ELF-1 (cell line): ENCODE data around the gene UBAC1.
"Not testable (repeated sequence)": the region's sequence is repeated elsewhere in the genome, so short reads cannot be mapped to it uniquely, and the experiment has no call there.

Experiments
- DNase-seq: peaks from one replicate; pipeline ENCODE4 v3.0.0-alpha.2; 2016; ENCODE audit warnings: low read depth, low spot score

UBAC1 gene

GRCh38 chr9:135960411-135961276 is 529 bp downstream of the UBAC1 start:
- DNase-seq = no peak

- no peak for DNase-seq
These were observed 1.4 kb downstream of the UBAC1 start for GRCh38 chr9:135959814-135960213.

GRCh38 chr9:135958485-135958884 is 2.7 kb downstream of the UBAC1 start:
- peak; percentile 66 for DNase-seq

- no peak for DNase-seq
These were observed 3.7 kb downstream of the UBAC1 start for GRCh38 chr9:135957431-135957830.

GRCh38 chr9:135956802-135957174 is 4.4 kb downstream of the UBAC1 start:
- DNase-seq = no peak

DNA sequence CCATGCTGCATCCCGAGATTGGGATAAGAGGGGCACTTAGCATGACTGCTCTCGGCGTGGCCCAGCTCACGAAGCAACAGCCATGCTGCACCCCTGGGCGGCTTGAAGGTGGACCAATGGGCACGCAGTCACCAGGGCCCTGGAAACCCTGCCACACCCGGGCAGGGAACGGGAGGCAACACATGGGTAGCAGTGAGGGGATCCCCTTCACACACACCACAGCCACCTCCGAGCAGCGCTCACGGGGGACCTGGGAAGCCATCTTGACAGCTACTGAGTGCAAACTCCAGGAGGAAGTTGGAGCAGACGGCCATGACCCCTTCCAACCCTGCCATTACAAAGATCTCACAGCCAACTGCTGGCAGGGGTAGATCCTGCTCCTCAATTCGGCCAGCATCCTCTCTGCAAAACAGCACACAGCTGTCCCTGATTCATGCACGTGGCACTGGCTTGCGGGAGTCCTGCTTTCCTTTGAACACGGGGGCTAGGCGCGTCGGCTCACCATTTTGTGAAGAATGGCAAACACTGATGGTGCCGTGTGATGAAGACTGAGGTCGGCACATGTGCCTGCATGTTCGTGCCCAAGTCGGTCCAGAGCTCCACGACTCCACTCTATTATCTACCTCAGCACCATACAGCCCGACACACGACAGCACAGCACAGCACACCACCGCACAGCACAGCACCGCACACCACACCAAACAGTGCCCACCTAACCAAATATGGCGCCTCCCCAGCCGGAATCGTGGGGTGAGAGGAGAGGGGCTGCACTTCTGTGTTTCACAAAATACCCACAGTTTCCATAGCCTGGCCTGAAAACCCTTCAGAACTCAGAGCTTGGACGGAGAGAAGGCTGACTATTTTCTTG is 5.0 kb downstream of the UBAC1 start:
- no peak for DNase-seq

DNA sequence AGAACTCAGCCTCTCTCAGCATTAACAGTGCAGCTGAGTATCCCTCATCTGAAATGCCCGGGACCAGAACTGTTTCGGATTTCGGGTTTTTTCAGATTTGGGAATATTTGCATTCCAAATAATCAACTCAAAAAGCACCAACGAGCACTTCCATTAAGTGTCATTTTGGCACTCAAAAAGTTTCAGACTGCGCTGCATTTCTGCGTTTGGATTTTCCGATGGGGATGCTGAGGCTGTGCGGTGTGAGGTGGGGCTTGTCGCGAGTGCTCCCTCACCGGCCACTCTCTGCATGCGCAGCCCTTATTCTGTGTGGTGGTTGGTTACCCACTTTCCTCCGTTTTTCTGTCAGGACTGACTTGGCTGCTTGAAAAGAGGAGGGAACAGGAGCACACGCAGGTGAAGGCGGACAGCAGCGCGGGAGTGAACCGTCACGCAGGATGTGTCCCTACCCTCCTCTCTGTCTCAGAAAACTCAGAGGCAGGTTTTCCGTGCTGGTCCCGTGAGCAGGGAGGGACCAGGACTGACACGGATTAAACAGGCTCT is 8.4 kb downstream of the UBAC1 start:
- no peak for DNase-seq

GRCh38 chr9:135951889-135952663 is 9.1 kb downstream of the UBAC1 start:
- DNase-seq = peak; percentile 72

DNA sequence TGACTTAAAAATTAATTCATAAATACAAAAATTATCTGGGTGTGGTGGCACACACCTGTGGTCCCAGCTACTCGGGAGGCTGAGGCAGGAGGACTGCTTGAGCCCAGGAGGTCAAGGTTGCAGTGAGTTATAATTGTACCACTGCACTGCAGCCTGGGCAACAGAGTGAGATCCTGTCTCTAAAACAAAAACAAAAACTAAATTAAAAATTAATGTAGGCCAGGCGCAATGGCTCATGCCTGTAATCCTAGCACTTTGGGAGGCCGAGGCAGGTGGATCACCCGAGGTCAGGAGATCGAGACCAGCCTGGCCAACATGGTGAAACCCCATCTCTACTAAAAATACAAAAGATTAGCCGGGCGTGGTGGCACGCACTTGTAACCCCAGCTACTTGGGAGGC is 9.9 kb downstream of the UBAC1 start:
- not testable (repeated sequence) for DNase-seq

DNA sequence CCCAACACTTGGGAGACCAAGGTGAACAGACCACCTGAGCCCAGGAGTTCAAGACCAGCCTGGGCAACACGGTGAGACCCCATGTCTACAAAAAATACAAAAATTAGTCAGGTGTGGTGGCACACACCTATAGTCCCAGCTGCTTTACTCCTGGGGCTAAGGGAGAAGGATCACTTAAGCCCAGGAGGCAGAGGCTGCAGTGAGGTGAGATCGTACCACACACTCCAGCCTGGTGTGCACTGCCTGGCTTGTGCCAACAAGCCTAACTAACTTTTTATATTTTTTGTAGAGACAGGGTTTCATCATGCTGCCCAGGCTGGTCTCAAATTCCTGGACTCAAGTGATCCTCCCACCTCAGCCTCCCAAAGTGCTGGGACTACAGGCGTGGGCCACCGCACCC is 10.3 kb downstream of the UBAC1 start:
- DNase-seq = not testable (repeated sequence)

GRCh38 chr9:135950135-135950682 is 11.0 kb downstream of the UBAC1 start:
- no peak for DNase-seq

DNA sequence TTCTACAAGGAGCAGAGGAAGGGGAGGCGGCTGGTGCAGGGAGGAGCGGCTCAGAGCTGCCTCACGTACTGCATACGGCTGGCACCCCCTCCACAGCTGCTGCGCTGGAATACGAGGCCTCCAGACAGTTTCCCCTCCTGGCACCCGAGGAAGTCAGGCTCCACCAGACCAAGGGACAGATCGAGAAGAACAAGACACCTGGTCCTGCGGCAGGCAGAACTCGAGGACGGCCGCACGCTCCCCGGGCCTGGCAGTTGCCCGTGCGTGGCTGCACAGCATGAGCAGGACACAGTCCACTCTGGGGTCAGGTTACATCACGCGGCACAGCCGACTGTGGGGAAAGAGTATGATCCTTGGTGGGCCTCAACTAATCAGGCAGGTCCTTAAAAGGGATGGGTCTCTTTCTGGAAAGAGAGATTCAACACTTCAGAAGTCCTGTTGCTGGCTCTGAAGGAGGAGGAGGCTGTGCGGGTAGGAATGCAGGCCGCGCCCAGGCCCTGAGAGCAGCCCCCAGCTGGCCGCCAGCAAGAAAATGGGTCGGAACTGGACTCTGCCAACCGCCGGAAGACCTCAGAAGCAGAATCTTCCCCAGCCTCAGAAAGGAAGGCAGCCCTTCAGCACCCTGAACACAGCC is 11.6 kb downstream of the UBAC1 start:
- no peak for DNase-seq

- no peak for DNase-seq
These were observed 12.2 kb downstream of the UBAC1 start for GRCh38 chr9:135948968-135949367.

DNA sequence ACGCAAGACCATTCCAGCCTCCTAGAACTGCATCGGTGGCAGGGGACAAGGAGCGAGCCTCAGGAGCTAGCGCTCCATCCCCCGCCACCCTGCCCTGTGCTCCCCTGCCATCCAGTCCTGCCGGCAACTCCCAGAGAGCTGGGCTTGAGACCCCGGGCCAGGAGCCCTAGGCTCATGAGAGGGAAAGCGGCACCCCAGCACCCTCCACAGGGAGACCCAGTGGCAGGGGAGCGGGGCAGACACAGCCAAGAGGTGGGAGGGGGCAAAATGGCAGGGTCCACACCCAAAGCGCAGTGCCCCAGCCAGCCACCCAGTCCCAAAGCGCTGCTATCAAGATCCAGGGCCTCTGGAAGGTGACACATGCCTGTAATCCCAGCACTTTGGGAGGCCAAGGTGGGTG is 12.7 kb downstream of the UBAC1 start:
- no peak for DNase-seq

DNA sequence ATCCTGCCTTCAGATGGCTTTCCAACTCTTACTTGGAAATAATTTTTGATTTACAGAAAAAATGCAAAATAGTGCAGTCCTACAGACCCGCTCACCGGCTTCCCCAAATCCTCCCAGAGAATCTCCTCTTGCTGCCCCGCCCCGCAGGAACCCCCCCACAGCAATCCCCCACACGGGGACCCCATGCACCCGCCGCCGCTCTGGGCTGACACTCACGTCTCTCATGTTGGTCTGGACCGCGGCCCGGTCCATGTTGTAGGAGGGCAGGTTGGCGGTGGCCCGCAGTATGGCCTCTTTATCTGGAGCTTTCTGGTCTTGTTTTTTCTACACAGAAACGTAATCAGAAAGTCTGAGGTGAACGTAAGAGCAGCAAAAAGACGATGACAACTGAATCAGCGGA is 13.6 kb downstream of the UBAC1 start:
- DNase-seq = no peak

DNA sequence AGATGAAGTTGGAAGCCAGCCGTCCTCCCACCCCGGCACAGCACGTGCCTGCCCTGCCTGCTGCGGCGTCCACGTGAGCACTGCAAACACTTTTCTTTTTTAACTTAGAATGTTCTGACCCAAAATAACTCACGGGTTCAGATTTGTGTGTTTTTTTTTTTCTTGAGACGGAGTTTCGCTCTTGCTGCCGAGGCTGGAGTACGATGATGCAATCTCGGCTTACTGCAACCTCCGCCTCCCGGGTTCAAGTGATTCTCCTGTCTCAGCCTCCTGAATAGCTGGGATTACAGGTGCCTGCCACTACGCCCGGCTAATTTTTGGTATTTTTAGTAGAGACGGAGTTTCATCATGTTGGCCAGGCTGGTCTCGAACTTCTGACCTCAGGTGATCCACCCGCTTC is 14.1 kb downstream of the UBAC1 start:
- DNase-seq = not testable (repeated sequence)

DNA sequence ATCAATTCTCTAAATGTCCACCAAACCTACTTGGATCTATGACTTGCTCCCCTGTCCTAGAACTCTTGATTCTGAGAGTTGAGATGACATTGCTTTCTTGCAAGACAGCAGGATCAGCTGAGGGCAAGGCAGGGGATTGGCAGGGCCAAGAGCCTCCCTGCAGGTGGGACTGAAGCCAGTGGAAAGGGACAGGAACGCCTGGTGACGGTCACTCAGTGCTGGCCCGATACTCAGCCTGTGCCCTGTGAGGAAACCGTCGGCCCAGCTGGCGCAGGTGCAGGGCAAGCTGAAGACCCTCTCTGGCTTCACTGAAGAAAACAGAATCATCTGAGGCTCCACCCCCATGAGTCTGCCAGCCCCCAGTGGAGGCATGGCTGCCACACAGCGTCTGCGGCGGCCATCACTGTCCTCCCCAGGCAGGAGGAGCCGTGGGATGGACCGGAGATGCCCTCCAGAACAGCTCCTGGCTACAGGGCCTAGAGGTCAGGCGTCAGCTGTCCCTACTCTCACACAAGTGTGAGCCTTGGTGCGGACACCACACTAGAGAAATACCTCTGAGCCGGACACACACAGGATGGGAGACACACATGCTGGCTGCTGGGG is 14.7 kb downstream of the UBAC1 start:
- no peak for DNase-seq

DNA sequence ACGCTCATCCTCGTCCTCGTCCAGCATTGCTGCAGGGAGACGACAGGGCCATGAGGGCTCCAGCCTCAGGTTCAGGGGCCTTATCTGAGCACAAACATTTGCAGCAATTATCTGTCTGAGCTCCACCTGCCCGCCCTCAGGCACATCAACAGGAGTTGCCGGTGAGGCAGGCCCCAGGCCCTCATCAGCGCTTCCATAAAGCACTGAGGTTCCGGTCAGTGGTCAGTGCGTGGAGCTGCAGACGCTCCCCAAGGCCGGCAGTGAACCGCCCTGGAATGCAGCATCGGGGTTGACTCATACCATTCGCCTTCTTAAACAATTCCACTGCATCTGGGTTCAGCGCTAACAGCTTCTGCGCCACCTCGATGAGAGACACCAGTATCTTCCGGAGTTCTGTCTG is 15.2 kb downstream of the UBAC1 start:
- peak; percentile 80 for DNase-seq

GRCh38 chr9:135944444-135945252 is 16.5 kb downstream of the UBAC1 start:
- DNase-seq = no peak

GRCh38 chr9:135943604-135944003 is 17.6 kb downstream of the UBAC1 start:
- not testable (repeated sequence) for DNase-seq
